Lower leg skin (tissue), 4 donors: ENCODE results near the gene CCDC106. TPM values are rescaled to one million over a fixed set of nuclear protein-coding genes. Genes with fewer than 3 reads are reported as not detected.
A peak's percentile ranks its signal among the peaks of the same experiment; 100 is the strongest.

Experiments used
- DNase-seq, 2 donors: peaks; one replicate each; pipeline ENCODE4 v3.0.0-alpha.2; 2019; ENCODE audit warnings: low spot score in 2 of 2
- H3K4me3 ChIP-seq: fragments of 200-600 bp; sonication (generic); 2 replicates; pipeline ENCODE4 v1.5.1; 2017; ENCODE audit warnings: mild to moderate bottlenecking, low read depth; ENCODE audit not compliant: poor library complexity, severe bottlenecking
- POLR2A ChIP-seq, 2 donors: fragments of 450-650 bp; IDR thresholded peaks; one replicate each; pipeline ENCODE4 v1.6.1; 2016 to 2017; ENCODE audit warnings: antibody characterized with exemption in 2 of 2, mild to moderate bottlenecking in 1 of 2, moderate library complexity in 1 of 2
- WGBS, 2 donors: methylation state at CpG; one replicate each; pipeline ENCODE4 v1.1.5; 2018; 5-methylcytosine and 5-hydroxymethylcytosine counted together
- intact Hi-C: fragments of 100-400 bp; cut with DNase I; formaldehyde crosslinking; loops from one replicate; pipeline ENCODE4 v1.15.0; 2023; ENCODE audit warnings: low total_unique reads
- total RNA-seq, 4 donors: library from RNA; depleted of rRNA; stranded (reverse); fragments of >200 nt; gene quantifications; one replicate each; pipeline ENCODE4 v1.1.0, GENCODE V29; 2016
- TF ChIP-seq, protein P1 (sequence below), 3 donors: fragments of 450-650 bp; IDR thresholded peaks; one replicate each; pipeline ENCODE4 v1.5.1; 2016; ENCODE audit warnings: antibody characterized with exemption in 3 of 3, mild to moderate bottlenecking in 3 of 3, moderate library complexity in 2 of 3

Gene CCDC106
- total RNA-seq, 4 donors from 2014 or later = 7.9 to 10.4 (median 8.5) TPM

DNA sequence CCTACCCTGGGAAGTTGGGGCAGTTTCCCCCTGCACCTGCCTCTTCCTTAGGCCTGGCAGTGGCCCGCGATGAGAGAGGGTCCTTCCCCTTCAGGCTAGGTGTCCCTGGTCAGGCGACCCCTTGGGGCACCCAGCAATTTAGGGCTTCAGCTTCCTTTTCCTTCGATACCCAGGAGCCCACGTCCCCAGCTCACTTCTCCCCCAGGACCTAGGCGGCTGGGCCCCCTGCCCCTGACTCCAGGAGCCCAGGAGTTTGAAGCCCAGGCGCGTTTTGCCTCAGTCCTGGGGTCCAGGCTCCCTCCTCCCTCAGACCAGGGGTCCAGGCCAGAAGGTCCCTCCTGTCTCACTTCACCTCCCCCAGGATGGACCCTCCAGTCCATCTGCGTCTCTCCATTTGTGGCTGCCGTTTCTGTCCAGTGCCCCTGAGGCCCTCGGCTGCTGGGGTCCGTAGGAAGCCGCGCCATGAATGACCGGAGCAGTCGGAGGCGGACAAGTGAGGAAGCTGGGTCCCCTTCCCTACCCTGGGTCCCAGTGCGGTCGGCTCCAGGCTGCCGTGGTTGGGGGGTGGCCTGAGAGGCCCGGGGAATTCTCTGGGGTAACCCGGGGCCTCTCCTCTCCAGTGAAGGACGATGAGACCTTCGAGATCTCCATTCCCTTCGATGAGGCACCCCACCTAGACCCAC is 714 bp downstream of the CCDC106 start:
- WGBS, 2 donors = 26 to 40% methylated on average over 18 to 25 of the region's 25 CpGs
- H3K4me3 ChIP-seq = peak overlapping the region; percentile 64
- intact Hi-C loops = no loop called here
- DNase-seq = no peak
- no peak for TF ChIP-seq POLR2A (IDR thresholded peaks at IDR 0.05)
- TF ChIP-seq, protein P1, sequence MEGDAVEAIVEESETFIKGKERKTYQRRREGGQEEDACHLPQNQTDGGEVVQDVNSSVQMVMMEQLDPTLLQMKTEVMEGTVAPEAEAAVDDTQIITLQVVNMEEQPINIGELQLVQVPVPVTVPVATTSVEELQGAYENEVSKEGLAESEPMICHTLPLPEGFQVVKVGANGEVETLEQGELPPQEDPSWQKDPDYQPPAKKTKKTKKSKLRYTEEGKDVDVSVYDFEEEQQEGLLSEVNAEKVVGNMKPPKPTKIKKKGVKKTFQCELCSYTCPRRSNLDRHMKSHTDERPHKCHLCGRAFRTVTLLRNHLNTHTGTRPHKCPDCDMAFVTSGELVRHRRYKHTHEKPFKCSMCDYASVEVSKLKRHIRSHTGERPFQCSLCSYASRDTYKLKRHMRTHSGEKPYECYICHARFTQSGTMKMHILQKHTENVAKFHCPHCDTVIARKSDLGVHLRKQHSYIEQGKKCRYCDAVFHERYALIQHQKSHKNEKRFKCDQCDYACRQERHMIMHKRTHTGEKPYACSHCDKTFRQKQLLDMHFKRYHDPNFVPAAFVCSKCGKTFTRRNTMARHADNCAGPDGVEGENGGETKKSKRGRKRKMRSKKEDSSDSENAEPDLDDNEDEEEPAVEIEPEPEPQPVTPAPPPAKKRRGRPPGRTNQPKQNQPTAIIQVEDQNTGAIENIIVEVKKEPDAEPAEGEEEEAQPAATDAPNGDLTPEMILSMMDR (IDR thresholded peaks at IDR 0.05) = no peak

DNA sequence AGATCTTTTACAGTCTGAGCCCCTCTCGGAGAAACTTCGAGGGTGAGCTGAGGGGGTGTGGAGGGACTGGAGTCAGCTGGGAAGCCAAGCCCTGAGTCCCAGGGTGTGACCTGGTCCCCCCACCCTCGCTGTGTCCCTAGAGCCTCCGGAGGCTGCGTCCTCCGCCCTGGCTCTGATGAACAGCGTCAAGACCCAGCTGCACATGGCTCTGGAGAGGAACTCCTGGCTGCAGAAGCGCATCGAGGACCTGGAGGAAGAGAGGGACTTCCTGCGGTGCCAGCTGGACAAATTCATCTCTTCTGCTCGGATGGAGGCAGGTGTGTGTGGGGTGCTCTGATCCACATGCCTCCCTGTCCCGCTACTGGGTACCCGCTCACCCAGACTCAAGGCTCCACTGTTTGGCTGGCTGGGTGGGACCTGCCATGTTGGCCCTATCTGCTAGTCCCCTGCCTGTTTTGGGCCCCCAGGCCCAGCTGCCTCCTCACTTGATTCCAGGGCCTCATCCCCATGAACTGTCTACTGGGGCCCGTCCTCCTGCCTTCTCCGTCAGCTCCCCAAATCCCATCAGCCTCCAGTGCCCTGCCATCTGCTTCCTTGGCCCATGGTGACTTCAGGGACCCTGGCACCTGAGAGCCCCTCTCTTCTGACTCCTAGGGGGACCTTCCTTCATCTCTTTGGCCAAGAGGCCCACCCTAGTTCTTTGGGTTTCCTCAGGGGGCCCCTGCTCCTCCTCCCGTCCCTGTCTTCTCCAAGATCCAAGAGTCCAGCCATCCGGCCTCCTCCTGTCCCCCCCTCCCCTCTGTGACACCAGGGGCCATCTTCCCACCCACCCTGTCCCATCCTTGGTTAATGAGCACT is 1.5 kb downstream of the CCDC106 start:
- no peak for TF ChIP-seq POLR2A (IDR thresholded peaks at IDR 0.05)
- TF ChIP-seq, protein P1 (IDR thresholded peaks at IDR 0.05) = no peak
- intact Hi-C loops = no loop called here
- WGBS, 2 donors = 71 to 90% methylated on average over 7 to 16 of the region's 17 CpGs
- H3K4me3 ChIP-seq = no peak overlapping the region
- DNase-seq = no peak

DNA sequence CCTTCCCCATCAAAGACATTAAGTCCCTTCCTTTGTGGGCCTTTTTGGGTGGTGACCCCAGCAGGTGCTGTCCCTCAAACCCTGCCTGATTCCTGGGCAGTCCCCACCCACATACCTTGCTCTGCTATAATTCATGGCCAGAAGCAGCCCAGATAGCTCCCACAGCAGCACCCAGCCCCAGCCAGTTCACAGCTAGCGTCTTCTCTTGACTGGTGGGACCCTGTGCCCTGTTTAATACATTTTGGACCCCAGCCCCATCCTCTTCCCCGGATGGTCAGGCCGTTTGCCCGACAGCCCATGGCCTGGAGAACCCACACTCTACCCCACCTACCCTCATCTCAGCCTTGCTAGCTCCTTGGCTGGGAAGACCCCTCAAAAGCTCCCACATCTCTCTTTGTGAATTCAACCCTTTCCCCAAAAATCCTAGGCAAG is 2.1 kb downstream of the CCDC106 start:
- 83 to 85% methylated on average over 4 of the region's 4 CpGs for WGBS, 2 donors
- H3K4me3 ChIP-seq = no peak overlapping the region
- no peak for DNase-seq
- intact Hi-C loops = no loop called here
- TF ChIP-seq, protein P1 (IDR thresholded peaks at IDR 0.05) = no peak
- no peak for TF ChIP-seq POLR2A (IDR thresholded peaks at IDR 0.05)

DNA sequence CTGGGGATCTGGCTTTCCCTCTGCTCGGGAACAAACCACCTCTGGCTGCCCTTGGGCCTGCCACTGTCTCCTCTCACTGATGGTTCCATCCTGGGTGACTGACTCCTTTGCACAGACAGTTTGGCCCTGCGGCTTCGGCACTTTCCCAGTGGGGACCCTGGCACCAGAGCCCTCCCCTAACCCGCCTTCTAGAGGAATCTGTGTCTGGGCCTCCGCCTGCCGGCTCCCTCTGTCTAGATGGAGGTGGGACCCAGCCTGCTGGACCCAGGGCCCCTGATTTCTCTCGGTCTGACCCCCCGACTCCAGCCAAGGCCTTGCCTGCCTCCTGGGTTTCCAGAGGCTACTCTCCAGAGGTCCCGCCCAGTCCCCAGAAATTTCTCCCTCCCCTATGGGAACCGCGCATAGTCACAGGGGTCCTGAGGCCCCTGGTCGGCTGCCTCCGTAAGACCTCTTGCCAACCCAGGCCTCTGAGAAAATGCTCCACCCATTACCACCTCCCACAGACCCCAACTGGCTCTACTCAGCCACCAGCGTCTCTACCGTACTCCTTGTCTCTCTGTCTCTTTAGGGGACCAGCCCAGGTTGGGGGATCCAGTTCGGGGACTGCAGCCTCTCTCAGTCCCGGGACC is 2.7 kb downstream of the CCDC106 start:
- TF ChIP-seq, protein P1 (IDR thresholded peaks at IDR 0.05) = no peak
- TF ChIP-seq POLR2A (IDR thresholded peaks at IDR 0.05) = no peak
- intact Hi-C loops = no loop called here
- 94 to 95% methylated on average over 15 to 17 of the region's 17 CpGs for WGBS, 2 donors
- DNase-seq = no peak
- H3K4me3 ChIP-seq = no peak overlapping the region

DNA sequence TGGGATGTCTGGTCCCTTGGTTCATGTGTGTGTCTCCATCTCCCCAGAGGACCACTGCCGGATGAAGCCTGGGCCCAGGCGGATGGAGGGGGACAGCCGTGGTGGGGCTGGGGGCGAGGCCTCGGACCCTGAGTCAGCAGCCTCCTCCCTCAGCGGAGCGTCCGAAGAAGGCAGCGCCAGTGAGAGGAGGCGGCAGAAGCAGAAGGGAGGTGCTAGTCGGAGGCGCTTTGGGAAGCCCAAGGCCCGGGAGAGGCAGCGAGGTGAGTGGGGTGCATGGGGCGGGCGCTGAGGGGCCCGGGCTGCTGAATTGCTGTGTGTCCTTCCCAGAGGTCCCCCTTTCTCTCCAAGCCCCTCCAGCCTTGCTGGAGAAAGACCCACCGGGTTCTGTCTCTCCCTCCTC is 3.2 kb downstream of the CCDC106 start:
- DNase-seq = no peak
- intact Hi-C loops = no loop called here

More for the DNA sequence above, 3.2 kb downstream of the CCDC106 start:
- no peak overlapping the region for H3K4me3 ChIP-seq
- TF ChIP-seq POLR2A (IDR thresholded peaks at IDR 0.05) = no peak
- TF ChIP-seq, protein P1 (IDR thresholded peaks at IDR 0.05) = no peak
- WGBS, 2 donors = 88 to 93% methylated on average over 18 of the region's 18 CpGs
